Adrenal gland (tissue), 12 donors: ENCODE data around the gene COL1A1. TPM values are rescaled to one million over a fixed set of nuclear protein-coding genes. Genes with fewer than 3 reads are reported as not detected.
A peak's percentile ranks its signal among the peaks of the same experiment; 100 is the strongest.

ENCODE experiments used
- DNase-seq, 7 donors: peaks; one replicate each; pipeline ENCODE4 v3.0.0-alpha.2; 2019 to 2020
- H3K27ac ChIP-seq, 5 donors: fragments of 200-600 bp; sonication (generic) in 4 of 5; 1 replicate in 3 of 5; 2 replicates in 2 of 5; pipeline versions ENCODE4 v1.5.1 to v1.8.0; 2016 to 2020; ENCODE audit warnings: mild to moderate bottlenecking in 1 of 5
- H3K27me3 ChIP-seq: fragments of 200-600 bp; 2 replicates; pipeline ENCODE4 v1.8.0; 2021
- H3K36me3 ChIP-seq, 2 donors: fragments of 200-600 bp; replicated peaks in 1 of 2; 1 replicate in 1 of 2; 2 replicates in 1 of 2; pipeline versions ENCODE4 v1.5.1 to v1.8.0; 2018 to 2022
- H3K4me1 ChIP-seq, 2 donors: fragments of 200-600 bp; replicated peaks in 1 of 2; 1 replicate in 1 of 2; 2 replicates in 1 of 2; pipeline versions ENCODE4 v1.5.1 to v1.8.0; 2018 to 2021
- H3K4me3 ChIP-seq, 4 donors: fragments of 200-600 bp; sonication (generic) in 3 of 4; one replicate each; pipeline ENCODE4 v1.5.1; 2016 to 2018
- H3K9me3 ChIP-seq, 3 donors: fragments of 200-600 bp; sonication (generic) in 1 of 3; replicated peaks in 1 of 3; 1 replicate in 2 of 3; 2 replicates in 1 of 3; pipeline versions ENCODE4 v1.5.1 to v1.8.0; 2016 to 2021
- POLR2A ChIP-seq, 2 donors: fragments of 450-650 bp; IDR thresholded peaks; one replicate each; pipeline ENCODE4 v1.6.1; 2017; ENCODE audit warnings: antibody characterized with exemption in 2 of 2, mild to moderate bottlenecking in 2 of 2, moderate library complexity in 1 of 2
- whole genome bisulfite sequencing, 4 donors: extraction: QIAGEN DNeasy Blood & Tissue Kit in 2 of 4; methylation state at CpG; one replicate each; pipeline versions ENCODE4 v1.1.5 to v1.1.7; 2013 to 2017; 5-methylcytosine and 5-hydroxymethylcytosine counted together
- intact Hi-C, 2 donors: fragments of 100-400 bp; cut with DNase I; formaldehyde crosslinking; loops; one replicate each; pipeline versions ENCODE4 v1.14.1 to v1.15.0; 2022 to 2023
- polyA plus RNA-seq, 3 donors: library from polyadenylated mRNA; stranded (reverse); fragments of 200-250 nt in 2 of 3; fragments of 350-450 nt in 1 of 3; fragmentation: Illumina TruSeq in 1 of 3; extraction: RNeasy Lipid Tissue Mini Kit (QIAGEN cat#74804) in 1 of 3; gene quantifications; one replicate each; pipeline ENCODE4 v1.2.3, GENCODE V29; 2013 to 2014
- total RNA-seq, 9 donors: library from RNA; depleted of rRNA in 4 of 9; stranded (reverse); fragments of >200 nt in 4 of 9; fragments of 120-200 nt in 1 of 9; fragmentation: NEBNext Ultra II Directional in 1 of 9; extraction: Animal tissue kit (Norgen Biotek cat#: 25700) in 1 of 9; gene quantifications; one replicate each; pipeline versions ENCODE4 v1.1.0 to v1.2.4, GENCODE V29; 2013 to 2023
- TF ChIP-seq, protein P1 (sequence below), 6 experiments: fragments of 450-650 bp in 4 of 6; fragments of 200-600 bp in 2 of 6; sonication (generic) in 1 of 6; IDR thresholded peaks; 1 replicate in 5 of 6; 2 replicates in 1 of 6; pipeline versions ENCODE4 v1.5.1 to v1.8.0; 2016 to 2021; ENCODE audit warnings: antibody characterized with exemption in 6 of 6, mild to moderate bottlenecking in 2 of 6, moderate library complexity in 1 of 6
- donor health status: healthy with polysubstance abuse.
- donor health status: Bipolar disorder and iron deficiency.
- donor health status: DM: yes; HTN: yes; CAD: no.
- donor health status: DM: no; HTN: no; CAD: no.
- donor health status: DM: no; HTN: no; CAD: no.
- donor health status: DM: yes; HTN: yes; CAD: no.

COL1A1 gene
- total and polyA plus RNA-seq, 12 donors = 39.6 to 263 (median 87.2) TPM

DNA sequence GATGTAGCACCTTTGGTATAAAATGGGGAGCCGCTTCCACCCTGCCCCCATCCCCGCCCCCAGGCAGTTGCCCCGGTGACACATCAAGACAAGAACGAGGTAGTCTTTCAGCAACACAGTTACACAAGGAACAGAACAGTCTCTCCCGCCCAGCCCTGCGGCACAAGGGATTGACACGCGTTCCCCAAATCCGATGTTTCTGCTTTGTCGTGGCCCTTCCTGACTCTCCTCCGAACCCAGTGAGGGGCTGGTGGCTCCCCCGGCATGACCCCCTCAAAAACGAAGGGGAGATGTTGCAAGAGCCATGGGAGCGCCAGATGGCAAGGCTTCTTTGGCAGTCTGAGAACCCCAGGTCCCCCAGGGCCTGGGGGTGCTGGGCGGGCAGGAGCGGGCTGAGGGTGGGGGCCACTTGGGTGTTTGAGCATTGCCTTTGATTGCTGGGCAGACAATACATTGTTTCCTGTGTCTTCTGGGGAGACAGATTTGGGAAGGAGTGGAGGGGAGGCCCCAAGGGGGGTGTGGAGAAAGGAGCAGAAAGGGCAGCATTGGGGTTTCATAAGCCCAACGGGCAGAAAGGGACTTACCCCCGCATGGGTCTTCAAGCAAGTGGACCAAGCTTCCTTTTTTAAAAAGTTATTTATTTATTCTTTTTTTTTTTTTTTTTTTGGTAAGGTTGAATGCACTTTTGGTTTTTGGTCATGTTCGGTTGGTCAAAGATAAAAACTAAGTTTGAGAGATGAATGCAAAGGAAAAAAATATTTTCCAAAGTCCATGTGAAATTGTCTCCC is 16.6 kb downstream of the COL1A1 start:
- intact Hi-C loops = no loop called here

DNA sequence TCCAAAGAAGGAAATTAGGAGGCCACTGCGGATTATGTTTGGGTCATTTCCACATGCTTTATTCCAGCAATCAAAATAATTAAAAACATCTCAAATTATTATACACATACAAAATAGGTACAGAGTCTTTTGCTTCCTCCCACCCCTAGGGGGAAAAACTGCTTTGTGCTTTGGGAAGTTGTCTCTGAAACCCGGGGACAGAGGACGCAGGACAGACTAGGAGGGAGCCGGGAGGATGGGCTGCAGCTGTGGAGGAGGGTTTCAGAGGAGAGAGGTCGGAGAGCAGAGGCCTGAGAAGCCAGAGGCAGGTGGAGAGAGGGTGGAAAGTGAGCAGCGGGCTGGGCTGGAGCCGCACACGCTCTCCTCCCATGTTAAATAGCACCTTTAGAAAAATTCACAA is 17.4 kb downstream of the COL1A1 start:
- H3K36me3 ChIP-seq = no peaks in the 10 kb centered on the region
- 54 to 69% (median 60%) methylated on average over 8 of the region's 8 CpGs for WGBS, 4 donors
- intact Hi-C loops = no loop called here
- DNase-seq = no peak
- no peaks in the 10 kb centered on the region for H3K9me3 ChIP-seq
- no peaks in the 10 kb centered on the region for H3K27me3 ChIP-seq
- no peaks in the 10 kb centered on the region for H3K4me1 ChIP-seq
- H3K4me3 ChIP-seq = no peak overlapping the region
- H3K27ac ChIP-seq = no peak overlapping the region
- no peak for TF ChIP-seq POLR2A (IDR thresholded peaks at IDR 0.05)
- TF ChIP-seq, protein P1, sequence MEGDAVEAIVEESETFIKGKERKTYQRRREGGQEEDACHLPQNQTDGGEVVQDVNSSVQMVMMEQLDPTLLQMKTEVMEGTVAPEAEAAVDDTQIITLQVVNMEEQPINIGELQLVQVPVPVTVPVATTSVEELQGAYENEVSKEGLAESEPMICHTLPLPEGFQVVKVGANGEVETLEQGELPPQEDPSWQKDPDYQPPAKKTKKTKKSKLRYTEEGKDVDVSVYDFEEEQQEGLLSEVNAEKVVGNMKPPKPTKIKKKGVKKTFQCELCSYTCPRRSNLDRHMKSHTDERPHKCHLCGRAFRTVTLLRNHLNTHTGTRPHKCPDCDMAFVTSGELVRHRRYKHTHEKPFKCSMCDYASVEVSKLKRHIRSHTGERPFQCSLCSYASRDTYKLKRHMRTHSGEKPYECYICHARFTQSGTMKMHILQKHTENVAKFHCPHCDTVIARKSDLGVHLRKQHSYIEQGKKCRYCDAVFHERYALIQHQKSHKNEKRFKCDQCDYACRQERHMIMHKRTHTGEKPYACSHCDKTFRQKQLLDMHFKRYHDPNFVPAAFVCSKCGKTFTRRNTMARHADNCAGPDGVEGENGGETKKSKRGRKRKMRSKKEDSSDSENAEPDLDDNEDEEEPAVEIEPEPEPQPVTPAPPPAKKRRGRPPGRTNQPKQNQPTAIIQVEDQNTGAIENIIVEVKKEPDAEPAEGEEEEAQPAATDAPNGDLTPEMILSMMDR (IDR thresholded peaks at IDR 0.05) = no peak

More for the DNA sequence above, 16.6 kb downstream of the COL1A1 start:
- Histone ChIP-seq H3K27ac (peak overlapping the region in 1 of 5 donors; percentile 55), H3K9me3 (no peaks in the 10 kb centered on the region), H3K4me1 (no peaks in the 10 kb centered on the region), H3K36me3 (no peaks in the 10 kb centered on the region), H3K4me3 (no peak overlapping the region), H3K27me3 (no peaks in the 10 kb centered on the region)
- 59 to 71% (median 61%) methylated on average over 16 to 19 of the region's 19 CpGs for WGBS, 4 donors
- TF ChIP-seq POLR2A (IDR thresholded peaks at IDR 0.05) = no peak
- TF ChIP-seq, protein P1 (IDR thresholded peaks at IDR 0.05) = no peak
- peak in 1 of 7 donors; percentile 63 for DNase-seq

DNA sequence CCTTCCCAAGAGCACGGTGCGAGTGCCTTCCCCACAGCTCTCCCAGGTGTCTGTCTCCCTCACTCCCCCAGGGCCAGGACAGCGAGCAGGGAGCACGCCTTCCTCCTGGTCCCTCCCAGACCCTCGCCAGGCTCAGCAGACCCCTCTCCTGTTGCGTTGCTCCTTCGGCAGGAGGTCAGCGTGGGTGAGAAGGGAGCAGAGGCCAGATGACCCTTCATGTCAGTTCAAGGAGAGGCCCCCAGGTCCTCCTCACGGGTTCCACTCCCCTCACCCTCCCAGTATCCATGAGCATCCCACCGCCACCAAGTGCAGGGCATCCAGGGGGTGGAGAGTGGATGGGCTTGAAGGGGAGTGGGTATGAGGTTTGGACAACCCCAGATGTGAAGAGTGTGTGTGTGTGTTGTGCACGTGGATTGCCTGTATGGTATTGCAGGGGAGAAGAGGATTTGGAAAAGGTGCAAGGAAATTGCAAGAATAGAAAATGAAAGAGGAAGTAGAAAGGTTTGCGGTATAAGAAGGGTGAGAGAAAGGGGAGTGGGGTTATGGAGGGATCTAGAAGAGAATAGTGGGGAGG is 17.9 kb downstream of the COL1A1 start:
- H3K9me3 ChIP-seq = no peaks in the 10 kb centered on the region
- H3K4me1 ChIP-seq = peaks cover under 1 to 2% of the 10 kb centered on the region in 2 donors
- 56 to 71% (median 62%) methylated on average over 8 to 12 of the region's 12 CpGs for WGBS, 4 donors
- TF ChIP-seq, protein P1 (IDR thresholded peaks at IDR 0.05) = no peak
- TF ChIP-seq POLR2A (IDR thresholded peaks at IDR 0.05) = no peak
- no peak overlapping the region for H3K4me3 ChIP-seq
- H3K27me3 ChIP-seq = no peaks in the 10 kb centered on the region
- no peaks in the 10 kb centered on the region for H3K36me3 ChIP-seq
- no peak overlapping the region for H3K27ac ChIP-seq
- DNase-seq = no peak
- intact Hi-C loops = no loop called here

DNA sequence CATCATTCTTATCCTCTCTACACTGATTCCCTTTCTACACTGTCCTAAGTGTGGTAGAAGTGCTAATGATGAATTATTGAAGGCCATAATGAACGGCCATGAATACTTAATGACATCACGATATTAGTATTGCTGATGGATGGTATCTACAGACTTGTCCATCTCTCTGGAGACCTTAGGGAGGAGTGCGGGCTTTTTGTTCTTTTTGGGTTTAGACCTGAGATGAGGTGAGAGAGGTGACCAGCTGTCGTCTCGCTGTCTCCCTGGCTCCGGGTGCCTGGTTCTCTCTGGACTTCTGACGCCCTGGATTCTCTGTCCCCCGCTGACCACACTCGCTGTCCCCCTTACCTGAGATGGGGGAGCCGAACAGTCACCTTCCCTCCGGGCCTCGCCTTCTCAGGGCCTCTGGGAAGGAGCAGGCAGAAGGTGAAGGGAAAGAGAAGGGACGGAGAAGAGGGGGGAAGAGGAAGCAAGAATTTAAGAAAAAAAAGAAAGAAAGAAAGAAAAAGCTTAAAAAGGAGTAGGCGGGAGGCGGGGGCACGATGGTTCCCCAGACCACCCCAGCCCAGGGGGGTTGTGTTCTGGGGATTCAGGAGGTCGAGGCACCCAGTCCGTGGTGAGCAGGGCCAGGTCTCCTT is 18.5 kb downstream of the COL1A1 start:
- Histone ChIP-seq H3K4me1 (peaks cover 7 to 8% of the 10 kb centered on the region in 2 donors), H3K9me3 (no peaks in the 10 kb centered on the region), H3K36me3 (no peaks in the 10 kb centered on the region), H3K27ac (no peak overlapping the region), H3K4me3 (no peak overlapping the region), H3K27me3 (no peaks in the 10 kb centered on the region)
- no peak for DNase-seq
- TF ChIP-seq, protein P1 (IDR thresholded peaks at IDR 0.05) = no peak
- TF ChIP-seq POLR2A (IDR thresholded peaks at IDR 0.05) = no peak
- intact Hi-C loops = no loop called here
- WGBS, 4 donors = 75 to 82% (median 79%) methylated on average over 18 of the region's 18 CpGs
